ENCODE measurements around the gene FGF5.

FGF5 gene

GRCh38 chr4:80266253-80266901, at the start of gene FGF5 (continued):
- TF ChIP-seq ZNF26 (tag by site-specific recombination; IDR thresholded peaks at IDR 0.05) = no peak
- no peak for TF ChIP-seq ZNF510 (tag by site-specific recombination; IDR thresholded peaks at IDR 0.05; ENCODE audit: insufficient replicate concordance)
- TF ChIP-seq ZNF404 (tag by site-specific recombination; IDR thresholded peaks at IDR 0.05) = no peak
- TF ChIP-seq ZNF580 (tag by site-specific recombination; IDR thresholded peaks at IDR 0.05) = no peak
- TF ChIP-seq ZNF596 (tag by site-specific recombination; IDR thresholded peaks at IDR 0.05) = no peak
- no peak for TF ChIP-seq ZNF664 (tag by site-specific recombination; IDR thresholded peaks at IDR 0.05)
- TF ChIP-seq ZNF324 (tag by site-specific recombination; IDR thresholded peaks at IDR 0.05) = 0 out of 2 replicates have a peak, but pooled peaks have one; percentile 36
- no peak for TF ChIP-seq ZNF10 (tag by site-specific recombination; IDR thresholded peaks at IDR 0.05)
- no peak for TF ChIP-seq ZNF266 (tag by site-specific recombination; IDR thresholded peaks at IDR 0.05; ENCODE audit: low read depth)
- TF ChIP-seq OVOL3 (tag by site-specific recombination; IDR thresholded peaks at IDR 0.05) = no peak
- no peak for TF ChIP-seq ZNF529 (tag by site-specific recombination; IDR thresholded peaks at IDR 0.05; ENCODE audit: insufficient replicate concordance)
- TF ChIP-seq WT1 (tag by site-specific recombination; IDR thresholded peaks at IDR 0.05) = no peak
- TF ChIP-seq MYNN (tag by site-specific recombination; IDR thresholded peaks at IDR 0.05; ENCODE audit: borderline replicate concordance) = no peak
- TF ChIP-seq HOXA7 (CRISPR knock-in tag; IDR thresholded peaks at IDR 0.05; ENCODE audit: borderline replicate concordance) = no peak
- TF ChIP-seq SCRT1 (tag by site-specific recombination; IDR thresholded peaks at IDR 0.05; ENCODE audit: borderline replicate concordance) = no peak
- no peak for TF ChIP-seq ZNF18 (tag by site-specific recombination; IDR thresholded peaks at IDR 0.05)
- TF ChIP-seq ZBTB21 (tag by site-specific recombination; IDR thresholded peaks at IDR 0.05) = no peak
- TF ChIP-seq ZNF571 (tag by site-specific recombination; IDR thresholded peaks at IDR 0.05) = no peak
- TF ChIP-seq ZNF621 (tag by site-specific recombination; IDR thresholded peaks at IDR 0.05) = no peak
- peak; percentile 85 for TF ChIP-seq ZNF335 (tag by site-specific recombination; conservative IDR thresholded peaks at IDR 0.05)
- TF ChIP-seq ZNF501 (tag by site-specific recombination; IDR thresholded peaks at IDR 0.05) = peak; percentile 53; the same call in 1 of the 2 replicates

- H3K36me3 ChIP-seq (ENCODE audit: control insufficient read depth in 2 of 2, insufficient read depth in 1 of 2, low read length in 2 of 2) = no peaks in the 10 kb centered on the region
- no peaks in the 10 kb centered on the region for H3K4me1 ChIP-seq (ENCODE audit: control insufficient read depth, insufficient read depth, low read length)
- ChIA-PET CTCF (interaction anchor here (0.7 to 2.6 kb wide), 11 partner anchors 8 to 820 kb away, joined by 3 to 12 read pairs (median 3); partner anchors contain the start of gene CFAP299), POLR2A (interaction anchor here (1.8 kb wide), 1 partner anchor 47 kb away, joined by 5 read pairs; the partner anchor contains the start of gene FGF5)
- H3K27ac ChIP-seq (ENCODE audit: extremely low read depth, low read depth, low read length) = no peak overlapping the region
- no peak overlapping the region for H3K4me3 ChIP-seq (ENCODE audit: low read depth, low read length)
- no peaks in the 10 kb centered on the region for H3K9me3 ChIP-seq (ENCODE audit: control insufficient read depth, insufficient read depth, low read depth, low read length)
- TF ChIP-seq ZNF155 (tag by site-specific recombination; IDR thresholded peaks at IDR 0.05) (no peak), INSM2 (tag by site-specific recombination; IDR thresholded peaks at IDR 0.05) (no peak), KLF10 (tag by site-specific recombination; IDR thresholded peaks at IDR 0.05) (no peak), ZNF639 (tag by site-specific recombination; IDR thresholded peaks at IDR 0.05) (no peak), ZIC2 (tag by site-specific recombination; IDR thresholded peaks at IDR 0.05) (peak; percentile 46), ZNF830 (tag by site-specific recombination; IDR thresholded peaks at IDR 0.05; ENCODE audit: low read depth) (no peak), PRDM4 (tag by site-specific recombination; IDR thresholded peaks at IDR 0.05) (no peak)
Measured at GRCh38 chr4:80219301-80220025, 47.0 kb upstream of the FGF5 start.
